ENCODE results near the gene INTS4.

GRCh38 chr11:77876045-77876444 lies 118.4 kb downstream of the INTS4 start:
- TF ChIP-seq CTCF (IDR thresholded peaks at IDR 0.05): no peak
- TF ChIP-seq POLR2A (IDR thresholded peaks at IDR 0.05): no peak

Data from thyroid gland (tissue), 4 donors.